ENCODE data around the gene FBXL13. TPM values are rescaled to one million over a fixed set of nuclear protein-coding genes. Genes with fewer than 3 reads are reported as not detected.

FBXL13 gene
- polyA plus RNA-seq, 1 donor from 2014 or later: 0.57 TPM

GRCh38 chr7:102823390-102824119 lies 251.0 kb downstream of the FBXL13 start:
- Histone ChIP-seq H4K20me1 (ENCODE audit: insufficient read depth) (no peaks in the 10 kb centered on the region), H3K9me3 (ENCODE audit: low read length) (no peaks in the 10 kb centered on the region), H3K27ac (ENCODE audit: low read length) (no peak overlapping the region), H2AFZ (ENCODE audit: low read depth, low read length) (no peak overlapping the region), H3K27me3 (ENCODE audit: insufficient read depth, low read depth, low read length) (no peaks in the 10 kb centered on the region), H3K9ac (ENCODE audit: low read length) (no peak overlapping the region), H3K9me2 (ENCODE audit: insufficient read depth, low read length) (no peaks in the 10 kb centered on the region), H3F3A (ENCODE audit: insufficient read depth, low read length, poor library complexity, severe bottlenecking) (no peaks in the 10 kb centered on the region), H3K4me2 (ENCODE audit: low read length) (no peak overlapping the region), H3K4me3 (ENCODE audit: low read length) (no peak overlapping the region), H3K79me2 (replicated peaks; ENCODE audit: insufficient read depth, low read length) (no peaks in the 10 kb centered on the region), H3K36me3 (ENCODE audit: insufficient read depth, low read length) (no peaks in the 10 kb centered on the region)
- TF ChIP-seq REST (IDR thresholded peaks at IDR 0.05; ENCODE audit: borderline replicate concordance) (no peak), EZH2 (IDR thresholded peaks at IDR 0.05; ENCODE audit: borderline replicate concordance, insufficient read depth, low read length, poor library complexity, severe bottlenecking) (no peak), CTCF (IDR thresholded peaks at IDR 0.05; ENCODE audit: poor library complexity, severe bottlenecking) (no peak), POLR2AphosphoS5 (IDR thresholded peaks at IDR 0.05) (no peak), MXI1 (conservative IDR thresholded peaks at IDR 0.05; ENCODE audit: poor library complexity, severe bottlenecking) (no peak), EP300 (conservative IDR thresholded peaks at IDR 0.05; ENCODE audit: poor library complexity, severe bottlenecking) (no peak), TAF1 (IDR thresholded peaks at IDR 0.05; ENCODE audit: low read depth) (no peak), SMC3 (conservative IDR thresholded peaks at IDR 0.05; ENCODE audit: poor library complexity) (no peak), RAD21 (conservative IDR thresholded peaks at IDR 0.05) (no peak)

GRCh38 chr7:102821994-102822747 lies 252.4 kb downstream of the FBXL13 start:
- no peak overlapping the region for H3K4me2 ChIP-seq (ENCODE audit: low read length)
- no peak overlapping the region for H3K27ac ChIP-seq (ENCODE audit: low read length)
- no peak overlapping the region for H3K4me3 ChIP-seq (ENCODE audit: low read length)
- TF ChIP-seq EZH2 (IDR thresholded peaks at IDR 0.05; ENCODE audit: borderline replicate concordance, insufficient read depth, low read length, poor library complexity, severe bottlenecking): no peak
- no peak for TF ChIP-seq MXI1 (conservative IDR thresholded peaks at IDR 0.05; ENCODE audit: poor library complexity, severe bottlenecking)
- TF ChIP-seq POLR2AphosphoS5 (IDR thresholded peaks at IDR 0.05): no peak
- no peak for TF ChIP-seq SMC3 (conservative IDR thresholded peaks at IDR 0.05; ENCODE audit: poor library complexity)
- TF ChIP-seq EP300 (conservative IDR thresholded peaks at IDR 0.05; ENCODE audit: poor library complexity, severe bottlenecking): no peak
- TF ChIP-seq RAD21 (conservative IDR thresholded peaks at IDR 0.05): no peak
- TF ChIP-seq CTCF (IDR thresholded peaks at IDR 0.05; ENCODE audit: poor library complexity, severe bottlenecking): no peak
- no peak for TF ChIP-seq REST (IDR thresholded peaks at IDR 0.05; ENCODE audit: borderline replicate concordance)
- no peak for TF ChIP-seq TAF1 (IDR thresholded peaks at IDR 0.05; ENCODE audit: low read depth)
- no peaks in the 10 kb centered on the region for H3K79me2 ChIP-seq (replicated peaks; ENCODE audit: insufficient read depth, low read length)
- H3K9me3 ChIP-seq (ENCODE audit: low read length): no peaks in the 10 kb centered on the region
- no peak overlapping the region for H3K9ac ChIP-seq (ENCODE audit: low read length)
- no peaks in the 10 kb centered on the region for H3K9me2 ChIP-seq (ENCODE audit: insufficient read depth, low read length)
- H3F3A ChIP-seq (ENCODE audit: insufficient read depth, low read length, poor library complexity, severe bottlenecking): no peaks in the 10 kb centered on the region
- H3K36me3 ChIP-seq (ENCODE audit: insufficient read depth, low read length): no peaks in the 10 kb centered on the region
- H3K27me3 ChIP-seq (ENCODE audit: insufficient read depth, low read depth, low read length): no peaks in the 10 kb centered on the region
- no peak overlapping the region for H2AFZ ChIP-seq (ENCODE audit: low read depth, low read length)
- H4K20me1 ChIP-seq (ENCODE audit: insufficient read depth): no peaks in the 10 kb centered on the region

Measured in neural cell (in vitro differentiated cells).